NCI-H774 (cell line): ENCODE measurements around the gene PMS1.
"Not testable (repeated sequence)": the region's sequence is repeated elsewhere in the genome, so short reads cannot be mapped to it uniquely, and the experiment has no call there.

ENCODE experiments used
- DNase-seq: peaks from one replicate; lab custom pipeline; 2025; lab: John Stamatoyannopoulos, UW

The PMS1 gene

GRCh38 chr2:189865826-189866225 is 81.6 kb downstream of the PMS1 start:
- DNase-seq = no peak

- no peak for DNase-seq
Measured at GRCh38 chr2:189866296-189866695, 82.0 kb downstream of the PMS1 start.

GRCh38 chr2:189868896-189869295 is 84.6 kb downstream of the PMS1 start:
- no peak for DNase-seq

GRCh38 chr2:189870381-189871085 is 86.3 kb downstream of the PMS1 start:
- no peak for DNase-seq

GRCh38 chr2:189873696-189874095 is 89.4 kb downstream of the PMS1 start:
- DNase-seq = no peak

- no peak for DNase-seq
Measured at GRCh38 chr2:189874586-189875320, 90.5 kb downstream of the PMS1 start.

GRCh38 chr2:189876271-189876670 is 92.0 kb downstream of the PMS1 start:
- DNase-seq = no peak

GRCh38 chr2:189879716-189880081 is 95.4 kb downstream of the PMS1 start:
- DNase-seq = no peak

GRCh38 chr2:189880429-189880828 is 96.2 kb downstream of the PMS1 start:
- no peak for DNase-seq

- DNase-seq = no peak
Measured at GRCh38 chr2:189880832-189881492, 96.7 kb downstream of the PMS1 start.

- DNase-seq = no peak
Measured at GRCh38 chr2:189885368-189885767, 101.1 kb downstream of the PMS1 start.

- DNase-seq = not testable (repeated sequence)
Measured at GRCh38 chr2:189892546-189893294, 108.5 kb downstream of the PMS1 start.

GRCh38 chr2:189896809-189897208 is 112.6 kb downstream of the PMS1 start:
- no peak for DNase-seq

- DNase-seq = no peak
Measured at GRCh38 chr2:189899101-189899500, 114.9 kb downstream of the PMS1 start.

- no peak for DNase-seq
Measured at GRCh38 chr2:189900726-189901125, 116.5 kb downstream of the PMS1 start.

GRCh38 chr2:189901664-189902063 is 117.4 kb downstream of the PMS1 start:
- DNase-seq = no peak

- DNase-seq = no peak
Measured at GRCh38 chr2:189913821-189914220, 129.6 kb downstream of the PMS1 start.

- DNase-seq = no peak
Measured at GRCh38 chr2:189916651-189917050, 132.4 kb downstream of the PMS1 start.
